Dermis blood vessel endothelial cell (primary cell): ENCODE results near the gene MLH1. TPM values are rescaled to one million over a fixed set of nuclear protein-coding genes. Genes with fewer than 3 reads are reported as not detected.

Source experiments
- DNase-seq: peaks from one replicate; pipeline ENCODE4 v3.0.0; 2010
- total RNA-seq: library from RNA; depleted of rRNA; stranded (reverse); fragments of >200 nt; gene quantifications from 2 replicates; pipeline ENCODE4 v1.2.3, GENCODE V29; 2014

The MLH1 gene
- total RNA-seq, 1 donor from 2014 or later: 33.2 TPM

DNA sequence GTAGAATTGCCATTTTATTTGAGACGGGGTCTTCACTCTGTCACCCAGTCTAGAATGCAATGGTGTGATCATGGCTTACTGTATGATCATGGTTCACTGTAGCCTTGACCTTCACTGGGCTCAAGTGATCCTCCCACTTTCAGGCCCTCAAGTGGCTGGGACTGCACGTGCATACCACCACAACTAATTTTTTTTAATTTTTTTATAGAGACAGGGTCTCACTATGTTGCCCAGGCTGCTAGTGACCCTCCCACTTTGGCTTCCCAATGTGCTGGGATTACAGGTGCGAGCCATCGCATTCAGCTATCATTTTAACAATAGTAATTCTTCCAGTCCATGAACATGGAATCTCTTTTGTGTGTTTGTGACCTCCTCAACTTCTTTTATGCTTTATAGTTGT, 12.3 kb upstream of the MLH1 start:
- no peak for DNase-seq

DNA sequence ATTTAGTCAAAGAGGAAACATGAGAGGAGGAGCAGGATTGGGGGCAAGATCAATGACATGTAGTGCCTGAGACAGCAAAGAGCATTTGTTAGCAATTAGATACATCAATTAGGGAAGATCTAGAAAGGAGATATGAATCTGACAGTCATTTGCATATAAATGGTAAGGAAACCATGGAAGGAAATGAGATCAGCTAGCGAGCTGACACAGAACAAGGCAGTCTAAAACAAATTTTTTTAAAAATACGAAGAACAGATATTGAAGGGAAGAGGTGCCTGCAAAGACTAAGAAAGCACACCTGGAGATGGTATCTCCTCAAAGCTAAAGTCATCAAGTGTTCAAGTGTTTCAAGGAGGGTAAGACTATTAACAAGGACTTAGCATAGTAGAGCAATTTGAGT, 5.0 kb upstream of the MLH1 start:
- peak; percentile 39 for DNase-seq

DNA sequence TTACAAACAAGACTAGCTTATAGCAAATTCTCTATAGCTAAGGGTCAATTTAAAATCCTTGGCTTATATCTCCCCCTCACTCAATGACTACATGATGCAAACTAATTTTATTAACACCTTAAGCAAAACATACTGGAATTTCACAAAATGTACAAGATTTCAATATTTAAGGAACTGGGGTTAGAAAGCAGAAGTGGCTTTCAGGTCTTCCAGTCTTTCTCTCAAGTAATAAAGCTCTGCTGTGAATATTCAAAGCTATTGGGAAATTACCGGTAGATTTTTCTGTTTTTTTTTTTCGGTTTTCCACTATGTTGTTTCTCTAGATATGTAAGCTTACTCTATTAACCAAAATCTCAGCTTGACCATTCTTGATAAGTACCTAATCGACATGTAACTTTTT, 4.3 kb upstream of the MLH1 start:
- no peak for DNase-seq

DNA sequence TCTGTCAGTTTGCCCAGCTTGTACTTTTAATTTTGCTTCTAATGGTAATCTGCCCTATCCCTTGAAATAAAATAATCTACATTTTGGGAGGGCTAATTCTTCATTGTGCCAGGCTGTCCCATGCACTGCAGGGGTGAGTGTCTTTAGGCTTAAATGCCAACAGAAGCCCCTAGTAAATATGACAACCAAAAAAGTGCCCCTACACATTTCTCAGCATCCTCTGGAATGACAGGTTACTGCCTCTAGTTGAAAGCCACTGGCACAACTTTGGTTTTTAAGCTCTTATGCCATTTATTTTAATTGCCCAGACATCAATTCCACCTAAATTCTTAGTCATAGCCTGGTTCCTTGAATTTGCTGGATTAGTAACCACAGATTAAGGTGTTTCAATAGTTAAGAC, 3.8 kb upstream of the MLH1 start:
- no peak for DNase-seq

DNA sequence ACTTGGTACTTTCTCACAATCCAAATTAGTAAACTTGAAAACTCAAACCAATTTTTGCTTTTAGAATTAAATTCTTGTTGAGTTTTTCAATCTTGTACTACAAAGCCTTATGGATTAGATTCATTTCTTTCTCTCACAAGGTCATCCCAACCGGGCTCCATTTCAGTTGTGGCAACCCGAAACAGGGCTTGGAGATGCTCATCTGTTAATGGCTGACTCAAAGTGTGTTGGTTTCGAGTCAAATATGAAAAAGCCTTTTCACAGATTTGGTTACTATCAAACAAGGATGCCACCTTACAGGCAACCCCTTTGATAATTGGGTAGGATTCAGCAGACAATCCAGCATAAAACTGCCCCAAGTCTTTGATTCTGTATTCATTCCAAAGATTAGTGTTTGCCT, 2.2 kb upstream of the MLH1 start:
- DNase-seq: no peak

DNA sequence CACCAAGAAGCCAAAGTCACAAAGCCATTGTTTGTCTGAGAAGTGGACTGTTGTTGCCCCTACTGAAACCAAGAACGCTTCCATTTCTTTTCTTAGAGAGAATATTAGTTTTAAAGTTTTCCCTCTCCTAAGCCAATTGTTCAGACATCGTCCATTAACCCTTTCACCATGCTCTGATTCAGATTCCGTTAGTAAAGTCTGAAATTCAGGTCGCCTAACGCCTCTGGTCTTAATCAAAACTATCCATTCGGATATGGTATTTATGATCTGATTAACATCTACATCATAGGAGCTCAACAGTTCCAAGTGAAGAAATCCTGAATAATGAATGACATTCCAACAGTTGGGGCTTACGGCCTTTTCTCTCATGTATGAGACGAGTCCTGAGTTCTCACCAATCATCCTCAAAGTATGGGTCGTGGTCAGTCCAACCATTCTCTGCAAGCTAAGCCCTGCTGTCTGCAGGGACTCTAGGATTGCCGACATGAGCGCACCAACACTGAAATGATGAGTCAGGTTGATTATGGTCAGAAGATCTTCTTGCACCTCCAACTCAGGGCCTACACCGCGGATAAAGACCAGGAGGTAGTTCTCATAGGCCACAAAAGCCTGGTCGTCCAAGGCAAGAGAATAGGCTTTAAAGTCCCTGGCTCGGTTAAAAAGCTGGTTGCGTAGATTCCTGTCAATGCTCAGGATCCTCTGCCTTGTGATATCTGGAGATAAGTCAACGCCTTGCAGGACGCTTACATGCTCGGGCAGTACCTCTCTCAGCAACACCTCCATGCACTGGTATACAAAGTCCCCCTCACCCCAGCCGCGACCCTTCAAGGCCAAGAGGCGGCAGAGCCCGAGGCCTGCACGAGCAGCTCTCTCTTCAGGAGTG, 1.2 kb upstream of the MLH1 start:
- DNase-seq: peak; percentile 56

DNA sequence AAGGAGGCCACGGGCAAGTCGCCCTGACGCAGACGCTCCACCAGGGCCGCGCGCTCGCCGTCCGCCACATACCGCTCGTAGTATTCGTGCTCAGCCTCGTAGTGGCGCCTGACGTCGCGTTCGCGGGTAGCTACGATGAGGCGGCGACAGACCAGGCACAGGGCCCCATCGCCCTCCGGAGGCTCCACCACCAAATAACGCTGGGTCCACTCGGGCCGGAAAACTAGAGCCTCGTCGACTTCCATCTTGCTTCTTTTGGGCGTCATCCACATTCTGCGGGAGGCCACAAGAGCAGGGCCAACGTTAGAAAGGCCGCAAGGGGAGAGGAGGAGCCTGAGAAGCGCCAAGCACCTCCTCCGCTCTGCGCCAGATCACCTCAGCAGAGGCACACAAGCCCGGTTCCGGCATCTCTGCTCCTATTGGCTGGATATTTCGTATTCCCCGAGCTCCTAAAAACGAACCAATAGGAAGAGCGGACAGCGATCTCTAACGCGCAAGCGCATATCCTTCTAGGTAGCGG, 452 bp upstream of the MLH1 start, which contains the start of gene EPM2AIP1:
Gene EPM2AIP1, minus strand, starts transcription at position 326 of the 520 bp plus-strand sequence. Its CDS starts 54 bp downstream, at position 272.
- no peak for DNase-seq

DNA sequence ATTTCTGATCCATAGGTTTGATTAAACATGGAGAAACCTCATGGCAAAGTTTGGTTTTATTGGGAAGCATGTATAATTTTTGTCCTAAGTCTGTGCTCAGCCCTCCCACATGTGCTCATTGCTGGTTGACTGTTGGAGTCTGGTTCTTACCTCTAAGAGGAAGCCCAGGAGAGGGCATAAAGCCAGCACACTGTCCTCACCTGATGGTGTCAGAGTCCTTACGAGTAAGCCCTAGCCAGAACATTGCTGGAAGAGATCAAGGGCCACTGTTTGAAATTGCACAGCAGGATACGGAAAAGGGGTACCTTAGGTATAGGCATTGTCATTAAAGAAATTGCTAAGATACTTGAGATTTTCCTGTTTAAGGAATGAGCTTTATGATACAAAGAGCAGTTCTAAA, 21.3 kb downstream of the MLH1 start:
- DNase-seq: no peak

DNA sequence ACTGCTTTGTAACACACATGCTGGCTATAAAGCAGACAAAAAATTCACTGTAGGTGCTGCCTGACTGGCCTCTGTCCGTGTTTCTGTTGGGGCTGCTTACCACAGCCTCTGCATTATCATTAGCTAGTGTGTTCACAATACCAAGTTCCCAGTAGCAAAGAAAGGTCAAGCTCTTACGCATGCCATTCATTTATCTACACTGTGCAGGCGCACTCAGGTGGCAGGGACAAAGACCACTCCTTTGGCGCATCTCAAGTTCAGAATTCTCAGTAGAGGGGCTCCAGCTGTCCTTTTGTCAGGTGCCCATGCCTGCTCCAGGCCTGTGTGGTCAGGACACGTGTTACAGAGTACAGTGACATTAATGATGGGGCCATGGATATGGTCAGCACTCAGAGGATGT, 22.3 kb downstream of the MLH1 start:
- DNase-seq: no peak

DNA sequence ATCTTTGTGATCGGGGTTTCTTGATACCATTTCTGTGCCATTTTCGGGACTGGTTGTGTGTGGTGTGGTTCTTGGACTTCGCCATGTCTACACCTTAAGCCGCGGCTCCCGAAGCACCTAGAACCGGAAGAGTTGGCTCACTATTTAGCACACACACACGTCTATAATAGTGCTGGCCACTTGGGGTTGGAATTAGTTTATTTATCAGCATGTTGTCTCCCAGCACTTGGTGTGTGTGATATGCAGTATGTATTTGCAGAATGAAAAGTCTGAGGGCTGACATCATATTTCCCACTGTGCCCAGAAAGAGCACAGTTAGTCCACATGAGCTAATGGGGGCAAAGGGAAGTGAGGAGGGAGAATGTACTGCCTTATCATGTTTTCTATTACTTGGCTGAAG, 23.6 kb downstream of the MLH1 start:
- DNase-seq: no peak

DNA sequence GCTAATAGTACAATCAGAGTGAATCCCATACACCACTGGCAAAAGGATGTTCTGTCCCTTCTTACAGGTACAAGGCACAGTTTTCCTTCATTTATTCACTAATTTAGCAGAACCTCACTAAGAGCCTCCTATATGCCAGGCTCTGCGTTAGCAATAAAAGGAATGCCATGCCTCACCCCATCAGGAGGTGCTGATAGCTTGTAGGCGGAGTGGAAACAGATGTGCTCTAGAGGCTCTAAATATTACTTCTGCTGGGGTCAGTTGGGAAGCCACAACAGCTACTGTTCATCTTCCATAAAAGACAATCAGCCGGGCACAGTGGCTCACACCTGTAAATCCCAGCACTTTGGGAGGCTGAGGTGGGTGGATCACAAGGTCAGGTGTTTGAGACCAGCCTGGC, 24.4 kb downstream of the MLH1 start:
- DNase-seq: no peak

DNA sequence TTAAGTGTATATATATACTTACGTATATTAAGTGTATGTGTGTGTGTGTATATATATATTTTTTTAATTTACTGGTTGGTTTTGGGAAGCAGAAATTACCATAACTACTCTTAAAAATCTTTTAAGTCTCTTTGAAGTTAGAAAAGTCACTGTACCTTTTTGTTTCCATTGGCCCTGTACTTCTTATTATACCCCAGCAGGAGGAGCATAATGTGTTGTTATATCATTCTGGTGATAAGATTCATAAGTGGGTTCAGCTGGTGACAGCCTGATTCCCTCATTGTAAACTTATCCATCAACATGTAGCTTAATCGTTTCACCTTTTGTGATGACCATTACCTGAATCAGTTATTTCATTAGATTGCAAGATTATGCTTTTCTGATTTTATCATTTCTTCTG, 30.8 kb downstream of the MLH1 start:
- peak; percentile 49 for DNase-seq

DNA sequence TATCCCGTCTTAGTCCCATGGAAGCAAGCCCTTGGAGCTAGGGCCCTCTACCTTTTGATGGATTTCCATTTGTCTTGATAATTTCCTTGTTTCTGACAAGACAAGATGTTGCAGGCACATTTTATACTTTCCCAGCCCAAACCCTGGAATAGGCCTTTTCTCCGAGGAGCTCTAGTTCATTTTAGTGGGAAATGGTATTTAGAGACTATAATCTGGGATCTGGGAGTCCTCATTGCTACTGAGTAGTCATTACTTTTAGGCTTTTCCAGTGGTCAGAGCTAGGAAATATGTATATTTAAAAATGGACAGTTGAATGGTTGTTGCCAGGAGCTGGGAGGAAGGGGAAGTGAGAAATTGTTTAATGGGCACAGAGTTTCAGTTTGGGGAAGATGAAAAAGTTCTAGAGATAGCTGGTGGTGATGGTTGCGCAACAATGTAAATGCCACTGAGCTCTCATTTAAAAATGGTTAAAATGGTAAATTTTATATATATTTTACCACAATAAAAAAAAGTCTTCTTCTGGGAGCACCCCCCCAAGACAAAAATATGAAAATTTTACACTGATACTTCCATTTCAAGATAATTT, 31.6 kb downstream of the MLH1 start:
- no peak for DNase-seq

DNA sequence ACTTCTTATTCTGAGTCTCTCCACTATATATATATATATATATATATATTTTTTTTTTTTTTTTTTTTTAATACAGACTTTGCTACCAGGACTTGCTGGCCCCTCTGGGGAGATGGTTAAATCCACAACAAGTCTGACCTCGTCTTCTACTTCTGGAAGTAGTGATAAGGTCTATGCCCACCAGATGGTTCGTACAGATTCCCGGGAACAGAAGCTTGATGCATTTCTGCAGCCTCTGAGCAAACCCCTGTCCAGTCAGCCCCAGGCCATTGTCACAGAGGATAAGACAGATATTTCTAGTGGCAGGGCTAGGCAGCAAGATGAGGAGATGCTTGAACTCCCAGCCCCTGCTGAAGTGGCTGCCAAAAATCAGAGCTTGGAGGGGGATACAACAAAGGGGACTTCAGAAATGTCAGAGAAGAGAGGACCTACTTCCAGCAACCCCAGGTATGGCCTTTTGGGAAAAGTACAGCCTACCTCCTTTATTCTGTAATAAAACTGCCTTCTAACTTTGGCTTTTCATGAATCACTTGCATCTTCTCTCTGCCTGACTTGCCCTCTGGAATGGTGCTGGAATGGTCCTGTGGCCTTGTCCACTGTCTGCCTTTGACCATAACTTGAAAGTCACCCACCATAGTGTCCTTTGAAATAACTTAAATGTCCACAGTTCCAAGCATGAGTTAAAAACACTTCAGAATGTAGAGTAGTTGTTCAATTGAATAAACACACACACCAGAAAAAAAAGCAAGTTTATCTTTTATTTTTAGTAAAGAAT, 32.4 kb downstream of the MLH1 start:
- DNase-seq: no peak

DNA sequence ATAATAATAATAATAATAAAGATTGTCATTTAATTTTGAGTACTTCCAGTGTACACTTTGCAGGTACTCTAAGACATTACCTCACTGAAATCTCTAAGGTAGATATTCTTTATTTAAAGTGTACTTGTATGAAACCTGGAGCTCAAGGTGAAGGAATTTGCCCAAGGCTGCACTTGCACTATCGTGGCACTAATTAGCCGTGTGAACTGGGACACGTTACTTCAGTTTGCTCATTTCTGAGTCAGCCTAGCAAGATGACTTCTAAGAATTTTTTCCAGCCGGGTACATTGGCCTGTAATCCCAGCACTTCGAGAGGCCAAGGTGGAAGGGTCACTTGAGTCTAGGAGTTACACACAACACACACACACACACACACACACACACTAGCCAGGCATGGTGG, 33.5 kb downstream of the MLH1 start:
- DNase-seq: no peak

DNA sequence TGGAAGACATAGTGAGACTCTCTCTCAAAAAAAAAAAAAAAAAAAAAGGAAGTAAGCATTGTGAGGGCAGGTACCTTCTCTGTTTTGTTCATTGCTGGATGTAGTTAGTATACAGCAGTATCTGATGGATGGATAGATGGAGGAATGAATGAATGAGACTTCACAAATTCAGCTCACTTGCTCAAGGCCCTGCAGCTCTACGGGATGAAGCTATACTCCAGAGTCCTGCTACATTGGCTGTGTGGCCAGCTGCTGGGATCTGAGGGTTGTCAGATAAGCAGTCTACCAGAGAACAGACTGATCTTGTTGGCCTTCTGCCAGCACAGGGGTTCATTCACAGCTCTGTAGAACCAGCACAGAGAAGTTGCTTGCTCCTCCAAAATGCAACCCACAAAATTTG, 35.0 kb downstream of the MLH1 start:
- DNase-seq: peak; percentile 54

DNA sequence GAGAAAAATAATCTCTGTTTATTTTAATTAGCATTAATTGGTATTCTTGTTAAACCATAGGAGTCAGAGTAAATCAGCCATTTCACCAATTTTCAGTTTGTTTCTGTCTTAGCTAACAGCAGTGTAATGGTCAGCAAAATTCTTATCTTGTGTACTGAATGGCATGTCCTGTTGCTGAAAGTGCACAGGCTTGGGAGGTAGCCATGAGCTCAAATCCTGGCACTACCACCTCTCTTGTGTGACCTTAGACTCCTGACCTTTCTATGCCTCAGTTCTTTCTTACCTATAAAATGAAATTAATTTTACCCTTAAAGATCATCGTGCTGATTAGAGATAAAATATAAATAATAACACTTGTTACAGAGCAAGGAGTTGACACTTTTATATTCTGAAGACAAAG, 35.8 kb downstream of the MLH1 start:
- no peak for DNase-seq

DNA sequence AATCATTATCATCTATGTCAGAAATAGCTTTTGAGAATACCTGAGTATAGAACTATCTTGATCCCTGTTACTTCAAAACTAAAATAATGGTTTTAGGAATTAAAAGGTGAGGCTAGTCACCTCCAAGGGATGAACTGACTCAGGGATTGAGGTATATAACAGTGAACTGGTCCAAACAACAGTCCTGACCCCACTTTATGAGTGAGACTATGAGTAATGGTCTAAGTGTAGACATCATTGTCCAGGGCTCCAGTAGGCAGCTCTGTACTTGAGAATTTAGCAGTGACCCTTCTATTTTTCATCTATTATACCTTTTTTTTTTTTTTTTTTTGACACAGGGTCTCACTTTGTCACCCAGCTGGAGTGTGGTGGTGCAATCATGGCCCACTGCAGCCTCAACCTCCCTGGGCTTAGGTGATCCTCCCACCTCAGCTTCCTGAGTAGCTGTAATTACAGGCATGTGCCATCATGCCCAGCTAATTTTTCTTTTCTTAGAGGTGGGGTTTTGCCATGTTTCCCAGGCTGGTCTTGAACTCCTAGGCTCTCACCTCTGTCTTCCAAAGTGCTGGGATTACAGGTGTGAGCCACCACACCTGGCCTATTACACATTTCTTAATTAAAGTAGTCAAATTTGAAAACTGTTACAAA, 36.3 kb downstream of the MLH1 start:
- DNase-seq: no peak

DNA sequence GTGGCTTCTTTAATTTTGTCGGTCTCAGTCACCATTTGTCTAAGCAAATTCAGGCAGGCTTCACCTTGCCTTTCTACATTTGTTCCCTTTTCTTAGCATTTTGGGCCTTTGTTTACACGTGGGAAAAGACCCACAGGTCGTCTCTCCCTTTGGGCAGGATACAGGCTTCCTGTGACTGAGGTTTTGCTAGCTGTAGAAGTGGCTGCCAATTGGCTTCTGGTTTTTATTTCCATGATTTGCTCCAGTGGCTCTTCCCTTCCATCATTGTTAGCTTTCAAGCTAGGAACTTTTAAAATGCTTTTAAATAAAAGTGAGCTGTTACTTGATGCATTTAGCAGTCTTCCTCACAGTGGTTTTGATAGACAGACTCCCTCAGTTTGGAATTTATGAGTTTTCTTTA, 37.3 kb downstream of the MLH1 start:
- peak; percentile 37 for DNase-seq

DNA sequence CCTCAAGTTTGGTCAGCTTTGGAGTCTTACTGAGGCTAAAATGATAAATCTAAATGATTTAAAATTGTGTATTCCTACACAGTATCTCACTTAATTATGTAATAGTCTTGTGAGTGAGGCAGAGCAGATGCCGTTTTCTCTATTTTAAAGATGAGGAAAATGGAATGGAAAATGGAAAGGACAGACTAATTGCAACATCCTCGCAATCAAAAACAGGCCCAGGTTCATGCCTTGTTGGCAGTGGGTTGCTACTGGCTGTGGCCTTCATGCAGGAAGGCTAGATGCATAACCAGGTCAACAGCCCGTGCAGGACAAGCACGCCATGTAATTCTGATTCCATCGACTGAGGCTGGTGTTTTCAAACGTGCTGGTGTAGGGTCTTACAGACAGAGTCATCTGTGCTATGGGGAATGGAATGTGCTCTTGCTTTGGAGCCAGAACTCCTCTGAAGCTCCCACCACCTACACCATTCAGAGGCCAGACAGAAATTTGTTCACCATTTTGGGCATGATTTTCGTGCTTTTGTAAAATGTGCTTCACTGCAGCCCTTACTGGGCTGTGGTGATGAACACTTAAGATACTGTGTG, 37.9 kb downstream of the MLH1 start:
- no peak for DNase-seq

DNA sequence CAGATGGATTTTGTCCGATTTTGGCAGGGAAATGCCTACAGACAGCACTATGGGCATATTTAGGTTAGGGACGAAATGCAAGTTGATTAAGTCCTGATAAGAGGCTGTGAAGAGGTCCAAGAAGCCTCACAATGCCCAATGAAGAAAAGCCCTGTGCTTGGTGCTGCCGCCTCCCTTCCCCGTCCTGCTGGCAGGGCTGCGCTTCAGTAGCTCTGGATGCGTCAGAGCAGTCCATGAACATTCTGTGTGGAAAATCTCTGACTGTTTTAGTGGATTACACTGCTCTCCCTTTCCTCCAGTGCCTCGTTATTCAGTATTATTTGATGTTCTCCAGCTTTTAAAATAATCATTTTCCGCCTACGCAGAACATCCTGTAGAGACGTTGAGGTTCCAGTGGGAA, 39.6 kb downstream of the MLH1 start:
- DNase-seq: no peak

DNA sequence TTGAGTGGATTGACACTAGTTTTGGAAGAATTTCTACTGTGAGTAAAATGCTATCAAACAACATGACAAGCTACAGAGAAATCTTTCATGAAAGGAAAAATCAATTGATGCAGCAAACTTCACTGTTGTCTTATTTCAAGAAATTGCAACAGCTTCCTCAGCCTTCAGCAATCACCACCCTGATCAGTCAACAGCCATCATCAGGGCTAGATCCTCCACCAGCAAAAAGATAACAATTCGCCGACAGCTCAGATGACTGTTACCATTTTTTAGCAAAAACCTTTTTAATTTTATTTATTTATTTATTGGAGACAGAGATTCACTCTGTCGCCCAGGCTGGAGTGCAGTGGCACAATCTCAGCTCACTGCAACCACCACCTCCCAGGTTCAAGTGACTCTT, 44.0 kb downstream of the MLH1 start:
- no peak for DNase-seq
